H9 (cell line): ENCODE results near the gene GPR137B. TPM values are rescaled to one million over a fixed set of nuclear protein-coding genes. Genes with fewer than 3 reads are reported as not detected.
A peak's percentile ranks its signal among the peaks of the same experiment; 100 is the strongest.

Source experiments
- DNase-seq: peaks from one replicate; pipeline ENCODE4 v3.0.0-alpha.2; 2017
- H2AFZ ChIP-seq: one replicate; pipeline ENCODE4 v1.6.1; 2013; ENCODE audit warnings: mild to moderate bottlenecking, low read length, control low read depth, moderate library complexity
- H2AK5ac ChIP-seq: 2 replicates; pipeline ENCODE4 v1.6.1; 2013; ENCODE audit warnings: low read length, control low read depth, mixed read lengths; ENCODE audit not compliant: insufficient read length
- H2BK120ac ChIP-seq: one replicate; pipeline ENCODE4 v1.6.1; 2013; ENCODE audit warnings: low read depth, mild to moderate bottlenecking, low read length, control low read depth, inconsistent platforms; ENCODE audit not compliant: poor library complexity, severe bottlenecking
- H2BK12ac ChIP-seq: 2 replicates; pipeline ENCODE4 v1.6.1; 2013; ENCODE audit warnings: low read length, control low read depth, mixed read lengths, low read depth; ENCODE audit not compliant: insufficient read length
- H2BK15ac ChIP-seq: 2 replicates; pipeline ENCODE4 v1.6.1; 2013; ENCODE audit warnings: low read depth, low read length, control low read depth
- H2BK20ac ChIP-seq: one replicate; pipeline ENCODE4 v1.6.1; 2013; ENCODE audit warnings: low read depth, mild to moderate bottlenecking, low read length, control low read depth, inconsistent platforms; ENCODE audit not compliant: poor library complexity, severe bottlenecking
- H2BK5ac ChIP-seq: 2 replicates; pipeline ENCODE4 v1.6.1; 2013; ENCODE audit warnings: low read length, control low read depth, mixed read lengths; ENCODE audit not compliant: insufficient read length
- H3K14ac ChIP-seq: 2 replicates; pipeline ENCODE4 v1.6.1; 2013; ENCODE audit warnings: low read length, control low read depth; ENCODE audit not compliant: insufficient read depth
- H3K18ac ChIP-seq: 2 replicates; pipeline ENCODE4 v1.6.1; 2013; ENCODE audit warnings: low read depth, mild to moderate bottlenecking, mixed read lengths, low read length, control low read depth; ENCODE audit not compliant: insufficient read length
- H3K23ac ChIP-seq: 2 replicates; pipeline ENCODE4 v1.6.1; 2013; ENCODE audit warnings: low read length, control low read depth, mixed read lengths, low read depth; ENCODE audit not compliant: insufficient read length
- H3K23me2 ChIP-seq: 2 replicates; pipeline ENCODE4 v1.6.1; 2013; ENCODE audit warnings: low read depth, mild to moderate bottlenecking, mixed read lengths, low read length, control low read depth; ENCODE audit not compliant: insufficient read length, poor library complexity, severe bottlenecking
- H3K27ac ChIP-seq: 2 replicates; pipeline ENCODE4 v1.5.1; 2013; ENCODE audit warnings: low read length, control low read depth, mixed read lengths, low read depth; ENCODE audit not compliant: insufficient read length
- H3K27me3 ChIP-seq: 2 replicates; pipeline ENCODE4 v1.6.1; 2013; ENCODE audit warnings: low read length, control low read depth, inconsistent platforms; ENCODE audit not compliant: insufficient read depth
- H3K4ac ChIP-seq: 2 replicates; pipeline ENCODE4 v1.6.1; 2013; ENCODE audit warnings: low read depth, mild to moderate bottlenecking, control low read depth, inconsistent platforms, low read length, moderate library complexity
- H3K4me1 ChIP-seq: 2 replicates; pipeline ENCODE4 v1.6.1; 2013; ENCODE audit warnings: low read length, control low read depth, inconsistent platforms; ENCODE audit not compliant: insufficient read depth
- H3K4me2 ChIP-seq: 2 replicates; pipeline ENCODE4 v1.6.1; 2013; ENCODE audit warnings: low read length, control low read depth, mixed read lengths; ENCODE audit not compliant: insufficient read length, insufficient read depth
- H3K56ac ChIP-seq: 2 replicates; pipeline ENCODE4 v1.6.1; 2013; ENCODE audit warnings: low read depth, mild to moderate bottlenecking, mixed read lengths, low read length, control low read depth; ENCODE audit not compliant: insufficient read length
- H3K79me1 ChIP-seq: 2 replicates; pipeline ENCODE4 v1.6.1; 2013; ENCODE audit warnings: low read depth, mild to moderate bottlenecking, moderate library complexity, low read length, control low read depth, inconsistent platforms; ENCODE audit not compliant: insufficient read depth, poor library complexity, severe bottlenecking
- H3K79me2 ChIP-seq: 2 replicates; pipeline ENCODE4 v1.6.1; 2013; ENCODE audit warnings: low read length, control low read depth, inconsistent platforms; ENCODE audit not compliant: insufficient read depth
- H3K9ac ChIP-seq: 2 replicates; pipeline ENCODE4 v1.6.1; 2013; ENCODE audit warnings: low read length, control low read depth, mixed read lengths; ENCODE audit not compliant: insufficient read length; ENCODE audit errors: extremely low read depth
- H3K9me3 ChIP-seq: one replicate; pipeline ENCODE4 v1.6.1; 2013; ENCODE audit warnings: low read depth, low read length, inconsistent platforms; ENCODE audit not compliant: control insufficient read depth
- H3T11ph ChIP-seq: one replicate; pipeline ENCODE4 v1.6.1; 2013; ENCODE audit warnings: mild to moderate bottlenecking, low read length, control low read depth, inconsistent platforms
- H4K20me1 ChIP-seq: one replicate; pipeline ENCODE4 v1.6.1; 2013; ENCODE audit not compliant: control insufficient read depth, insufficient read length, insufficient read depth
- H4K5ac ChIP-seq: 2 replicates; pipeline ENCODE4 v1.6.1; 2013; ENCODE audit warnings: low read depth, mild to moderate bottlenecking, mixed read lengths, low read length, control low read depth; ENCODE audit not compliant: insufficient read length
- H4K8ac ChIP-seq: replicated peaks from 2 replicates; pipeline ENCODE4 v1.6.1; 2013; ENCODE audit warnings: low read length, control low read depth, mixed read lengths, low read depth; ENCODE audit not compliant: insufficient read length
- H4K91ac ChIP-seq: 2 replicates; pipeline ENCODE4 v1.6.1; 2013; ENCODE audit warnings: low read depth, mild to moderate bottlenecking, moderate library complexity, mixed read lengths, low read length, control low read depth; ENCODE audit not compliant: insufficient read length
- H3K27ac Mint-ChIP-seq, 3 experiments: 2 replicates in 2 of 3; 3 replicates in 1 of 3; pipeline ENCODE4 v1.8.0; 2020 to 2021; ENCODE audit warnings: mixed read lengths in 3 of 3, mild to moderate bottlenecking in 1 of 3, moderate library complexity in 1 of 3
- H3K27me3 Mint-ChIP-seq: 2 replicates; pipeline ENCODE4 v1.8.0; 2021; ENCODE audit warnings: low read depth, mild to moderate bottlenecking, moderate library complexity, mixed read lengths
- H3K36me3 Mint-ChIP-seq, 3 experiments: 2 replicates in 2 of 3; 3 replicates in 1 of 3; pipeline ENCODE4 v1.8.0; 2020 to 2021; ENCODE audit warnings: low read depth in 3 of 3, mixed read lengths in 3 of 3; ENCODE audit not compliant: insufficient read depth in 1 of 3
- H3K4me1 Mint-ChIP-seq, 2 experiments: 2 replicates each; pipeline ENCODE4 v1.8.0; 2020; ENCODE audit warnings: mixed read lengths in 2 of 2
- H3K4me3 Mint-ChIP-seq, 2 experiments: 2 replicates in 1 of 2; 3 replicates in 1 of 2; pipeline ENCODE4 v1.8.0; 2020 to 2021; ENCODE audit warnings: mild to moderate bottlenecking in 2 of 2, mixed read lengths in 2 of 2, moderate library complexity in 1 of 2
- H3K9me3 Mint-ChIP-seq, 2 experiments: 2 replicates in 1 of 2; 3 replicates in 1 of 2; pipeline ENCODE4 v1.8.0; 2020; ENCODE audit warnings: mild to moderate bottlenecking in 2 of 2, mixed read lengths in 2 of 2, moderate library complexity in 1 of 2
- whole genome bisulfite sequencing: extraction: QIAGEN DNeasy Blood & Tissue Kit; methylation state at CpG from one replicate; pipeline ENCODE4 v1.1.7; 2013; ENCODE audit warnings: missing lambda C conversion rate, low lambda C conversion rate, mixed read lengths; ENCODE audit not compliant: insufficient read length; ENCODE audit errors: extremely low coverage; 5-methylcytosine and 5-hydroxymethylcytosine counted together
- total RNA-seq: library from RNA; stranded (reverse); gene quantifications from 2 replicates; pipeline ENCODE4 v1.2.1, GENCODE V29; 2021
- TF ChIP-seq, protein P1 (sequence below): fragments of 200-600 bp; sonication (generic); conservative IDR thresholded peaks from 3 replicates; pipeline ENCODE4 v1.8.0; 2021; ENCODE audit warnings: antibody characterized with exemption, mild to moderate bottlenecking

Gene GPR137B
- total RNA-seq, 1 experiment from 2014 or later, result 5.9 TPM

GRCh38 chr1:236240675-236241074 lies 98.3 kb downstream of the GPR137B start:
- no peak overlapping the region for H3K27ac ChIP-seq
- H2AK5ac ChIP-seq, result no peak overlapping the region
- H3K56ac ChIP-seq, result no peak overlapping the region
- Mint-ChIP-seq H3K4me3 (no peak overlapping the region), H3K27me3 (no peaks in the 10 kb centered on the region), H3K36me3 (no peaks in the 10 kb centered on the region; a peak in 1 of 7 replicates), H3K9me3 (no peaks in the 10 kb centered on the region), H3K27ac (peak overlapping the region in 1 of 3 experiments; percentile 20; a peak in 1 of 7 replicates), H3K4me1 (no peaks in the 10 kb centered on the region)
- no peak overlapping the region for H3K18ac ChIP-seq
- no peak overlapping the region for H2BK5ac ChIP-seq
- H3K14ac ChIP-seq, result no peak overlapping the region
- no peak overlapping the region for H3T11ph ChIP-seq
- H3K4ac ChIP-seq, result no peak overlapping the region
- H3K9me3 ChIP-seq, result no peaks in the 10 kb centered on the region
- H4K8ac ChIP-seq, result no peak overlapping the region
- H2BK15ac ChIP-seq, result no peak overlapping the region
- no peaks in the 10 kb centered on the region for H4K20me1 ChIP-seq
- no peak overlapping the region for H2BK120ac ChIP-seq
- H3K23me2 ChIP-seq, result no peaks in the 10 kb centered on the region
- TF ChIP-seq, protein P1, sequence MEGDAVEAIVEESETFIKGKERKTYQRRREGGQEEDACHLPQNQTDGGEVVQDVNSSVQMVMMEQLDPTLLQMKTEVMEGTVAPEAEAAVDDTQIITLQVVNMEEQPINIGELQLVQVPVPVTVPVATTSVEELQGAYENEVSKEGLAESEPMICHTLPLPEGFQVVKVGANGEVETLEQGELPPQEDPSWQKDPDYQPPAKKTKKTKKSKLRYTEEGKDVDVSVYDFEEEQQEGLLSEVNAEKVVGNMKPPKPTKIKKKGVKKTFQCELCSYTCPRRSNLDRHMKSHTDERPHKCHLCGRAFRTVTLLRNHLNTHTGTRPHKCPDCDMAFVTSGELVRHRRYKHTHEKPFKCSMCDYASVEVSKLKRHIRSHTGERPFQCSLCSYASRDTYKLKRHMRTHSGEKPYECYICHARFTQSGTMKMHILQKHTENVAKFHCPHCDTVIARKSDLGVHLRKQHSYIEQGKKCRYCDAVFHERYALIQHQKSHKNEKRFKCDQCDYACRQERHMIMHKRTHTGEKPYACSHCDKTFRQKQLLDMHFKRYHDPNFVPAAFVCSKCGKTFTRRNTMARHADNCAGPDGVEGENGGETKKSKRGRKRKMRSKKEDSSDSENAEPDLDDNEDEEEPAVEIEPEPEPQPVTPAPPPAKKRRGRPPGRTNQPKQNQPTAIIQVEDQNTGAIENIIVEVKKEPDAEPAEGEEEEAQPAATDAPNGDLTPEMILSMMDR, result no peak
- no peak overlapping the region for H2BK12ac ChIP-seq
- no peaks in the 10 kb centered on the region for H3K4me1 ChIP-seq
- H3K79me1 ChIP-seq, result no peaks in the 10 kb centered on the region
- no peak overlapping the region for H3K23ac ChIP-seq
- H3K79me2 ChIP-seq, result no peaks in the 10 kb centered on the region
- no peak overlapping the region for H4K5ac ChIP-seq
- no peak overlapping the region for H2AFZ ChIP-seq
- H2BK20ac ChIP-seq, result no peak overlapping the region
- H3K9ac ChIP-seq, result no peak overlapping the region
- no CpG with 5 or more reads among the region's 3 CpGs for WGBS
- H4K91ac ChIP-seq, result no peak overlapping the region
- DNase-seq, result no peak
- no peaks in the 10 kb centered on the region for H3K27me3 ChIP-seq
- no peak overlapping the region for H3K4me2 ChIP-seq
